ENCODE data around the gene NALCN. TPM values are rescaled to one million over a fixed set of nuclear protein-coding genes. Genes with fewer than 3 reads are reported as not detected.

NALCN gene
- total RNA-seq, 1 donor from 2014 or later = 2.3 TPM

DNA sequence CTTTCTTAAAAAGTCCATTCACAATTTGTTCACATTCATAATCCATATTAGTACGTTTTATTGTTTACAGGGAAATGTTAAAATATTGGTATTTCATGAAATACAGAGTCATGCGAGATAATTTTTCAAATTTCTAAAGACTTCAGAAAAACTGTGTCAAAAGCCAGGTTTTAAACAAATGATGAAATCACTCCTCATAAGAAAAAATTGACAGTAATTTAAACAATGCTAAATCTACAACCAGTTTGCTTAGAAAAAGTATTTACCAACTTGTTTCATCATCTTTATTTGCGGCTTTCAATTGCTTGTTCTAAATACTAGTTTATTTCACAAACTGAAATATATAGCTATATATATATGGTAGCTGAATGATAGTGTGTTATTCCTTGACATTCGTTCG is 1.2 kb upstream of the NALCN start:
- no peak for DNase-seq (ENCODE audit: low spot score)
- intact Hi-C loops (cut with DNase I) = no loop called here

DNA sequence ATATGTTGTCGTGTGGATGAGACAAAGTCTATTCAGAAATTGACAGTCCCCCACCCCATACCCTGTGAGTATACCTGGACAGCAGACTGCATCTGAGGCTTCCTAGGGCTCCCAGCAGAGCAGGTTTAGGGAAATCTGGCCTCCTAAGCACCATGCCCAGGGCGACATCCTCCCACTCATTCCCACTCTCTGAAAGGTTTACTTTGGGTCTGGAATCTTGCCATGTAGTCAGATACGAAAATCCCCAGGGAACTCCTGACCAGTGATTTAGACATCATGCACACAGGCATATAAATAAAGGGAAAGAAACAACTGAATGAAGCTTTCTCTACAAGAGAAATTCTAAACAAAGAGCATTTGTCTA is 717 bp upstream of the NALCN start:
- intact Hi-C loops (cut with DNase I) = no loop called here
- DNase-seq (ENCODE audit: low spot score) = no peak

GRCh38 chr13:101415358-101416174 is 742 bp downstream of the NALCN start:
- intact Hi-C loops (cut with DNase I) = no loop called here
- DNase-seq (ENCODE audit: low spot score) = no peak

GRCh38 chr13:101412076-101412475 is 4.2 kb downstream of the NALCN start:
- intact Hi-C loops (cut with DNase I) = no loop called here

GRCh38 chr13:101408992-101409656 is 7.2 kb downstream of the NALCN start:
- intact Hi-C loops (cut with DNase I) = no loop called here
- DNase-seq (ENCODE audit: low spot score) = no peak

More at GRCh38 chr13:101412076-101412475, 4.2 kb downstream of the NALCN start:
- no peak for DNase-seq (ENCODE audit: low spot score)

- intact Hi-C loops (cut with DNase I) = no loop called here
- no peak for DNase-seq (ENCODE audit: low spot score)
Measured at GRCh38 chr13:101408154-101408553, 8.2 kb downstream of the NALCN start.

DNA sequence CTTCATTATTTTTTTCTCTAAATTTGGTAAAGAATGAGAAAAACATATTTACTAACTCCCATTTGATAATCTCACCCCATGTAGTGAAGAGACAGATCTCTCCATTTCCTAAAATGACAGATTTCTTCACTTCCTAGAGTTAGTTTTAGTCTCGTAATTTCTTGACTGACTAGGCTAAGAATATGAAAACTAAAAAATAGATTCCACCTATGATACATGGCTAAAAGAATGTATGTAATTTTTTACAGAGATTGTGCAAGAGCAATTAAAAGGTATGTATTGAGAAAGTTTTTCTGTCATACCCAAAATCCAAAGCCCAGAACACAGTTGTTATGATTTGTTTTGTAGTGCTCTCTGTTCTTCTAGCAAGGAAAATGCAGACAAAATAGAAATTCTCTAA is 9.5 kb downstream of the NALCN start:
- intact Hi-C loops (cut with DNase I) = no loop called here
- DNase-seq (ENCODE audit: low spot score) = no peak

DNA sequence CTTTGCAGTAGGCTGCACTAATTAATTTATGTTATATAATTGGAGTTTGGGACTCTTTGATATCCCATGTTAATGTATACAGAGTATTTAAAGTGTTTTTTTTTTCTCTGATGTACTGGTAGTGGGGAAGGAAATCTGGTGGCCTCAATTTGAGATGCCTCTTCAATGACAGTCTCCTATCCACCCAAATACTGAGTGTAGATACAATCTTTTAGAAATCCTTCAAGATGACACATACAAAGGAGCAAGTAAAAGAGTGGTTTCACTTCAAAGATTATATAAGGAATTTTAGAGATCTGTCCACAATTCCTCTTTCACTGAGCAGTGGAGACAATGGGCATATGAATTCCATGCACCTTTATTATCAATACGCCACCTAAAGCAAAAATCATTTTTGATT is 15.1 kb downstream of the NALCN start:
- intact Hi-C loops (cut with DNase I) = no loop called here
- no peak for DNase-seq (ENCODE audit: low spot score)

DNA sequence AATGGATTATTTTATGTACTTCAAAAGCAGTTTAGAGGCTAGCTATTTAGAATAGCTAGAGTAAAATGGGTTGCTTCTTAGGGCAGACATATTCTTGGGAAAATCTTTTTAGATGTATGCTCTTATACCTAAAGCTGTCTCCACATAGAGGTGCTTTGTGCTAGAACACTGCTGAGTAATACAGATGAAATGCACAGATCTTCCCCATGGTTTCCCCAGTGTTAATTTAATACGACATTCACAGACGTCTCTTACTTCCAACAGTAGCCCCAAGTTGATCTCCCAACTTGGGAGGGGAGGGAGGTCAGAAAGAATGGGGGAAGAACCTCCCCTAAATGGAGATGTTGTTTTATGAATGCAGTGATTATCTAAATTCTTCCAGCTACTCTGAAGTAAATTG is 16.9 kb downstream of the NALCN start:
- intact Hi-C loops (cut with DNase I) = no loop called here
- DNase-seq (ENCODE audit: low spot score) = no peak

- DNase-seq (ENCODE audit: low spot score) = no peak
- intact Hi-C loops (cut with DNase I) = no loop called here
Measured at GRCh38 chr13:101398920-101399319, 17.4 kb downstream of the NALCN start.

DNA sequence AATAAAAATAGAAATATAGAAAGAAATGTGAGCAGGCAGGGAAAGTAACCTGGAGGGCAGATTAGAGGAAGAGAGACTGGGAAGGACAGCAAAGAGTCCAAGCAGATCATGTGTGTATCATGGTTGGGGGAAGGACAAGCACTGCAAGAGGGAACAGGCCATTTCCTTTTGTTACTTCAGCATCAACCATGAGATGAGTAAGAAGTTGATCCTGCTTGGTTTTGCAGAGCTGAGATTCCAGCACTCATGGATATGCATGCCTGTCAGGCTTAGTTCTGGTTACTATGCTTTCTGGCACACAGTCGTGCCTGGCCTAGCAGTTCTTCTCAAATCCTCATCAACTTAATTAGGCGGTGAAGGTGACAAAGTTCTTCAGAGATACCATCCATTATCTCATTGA is 18.1 kb downstream of the NALCN start:
- intact Hi-C loops (cut with DNase I) = no loop called here
- DNase-seq (ENCODE audit: low spot score) = no peak

- intact Hi-C loops (cut with DNase I) = no loop called here
- no peak for DNase-seq (ENCODE audit: low spot score)
Measured at GRCh38 chr13:101397742-101398141, 18.6 kb downstream of the NALCN start.

GRCh38 chr13:101394605-101395004 is 21.7 kb downstream of the NALCN start:
- DNase-seq (ENCODE audit: low spot score) = no peak
- intact Hi-C loops (cut with DNase I) = no loop called here

DNA sequence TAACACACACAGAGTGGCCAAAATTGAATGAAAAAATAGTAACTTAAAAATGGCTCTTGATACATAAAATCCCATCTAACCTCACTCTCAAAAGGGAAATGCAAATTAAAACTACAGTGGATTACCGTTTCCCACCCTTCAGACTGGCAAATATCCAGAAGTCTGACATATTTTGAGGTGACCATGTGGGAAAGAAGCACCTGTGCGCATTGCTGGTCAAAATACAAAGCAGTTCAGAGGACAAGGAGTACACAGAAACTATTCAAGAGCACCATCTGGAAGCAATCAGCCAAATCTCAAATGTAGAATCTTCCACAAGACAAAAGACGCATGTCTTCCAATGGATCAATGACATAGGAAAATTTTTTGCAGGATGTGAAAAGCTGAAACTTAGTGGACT is 23.2 kb downstream of the NALCN start:
- no peak for DNase-seq (ENCODE audit: low spot score)
- intact Hi-C loops (cut with DNase I) = no loop called here

DNA sequence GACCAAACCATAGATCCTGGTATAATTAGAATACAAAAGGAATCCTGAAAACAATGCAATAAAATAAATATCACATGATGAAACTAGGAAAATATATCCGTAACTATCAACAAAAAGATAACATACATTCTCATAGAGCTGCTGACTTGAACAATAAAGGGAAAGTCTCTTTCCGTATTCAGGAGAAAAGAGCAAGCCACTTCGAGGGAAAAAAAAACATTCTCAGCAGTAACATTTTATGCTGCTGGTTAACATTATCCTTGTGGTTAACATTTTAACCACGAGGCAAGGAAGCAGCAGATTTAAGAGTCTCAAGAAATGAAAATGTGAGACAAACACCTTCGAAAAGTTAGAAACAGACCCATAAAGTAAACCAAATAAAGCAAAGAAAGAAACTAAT is 25.8 kb downstream of the NALCN start:
- no peak for DNase-seq (ENCODE audit: low spot score)
- intact Hi-C loops (cut with DNase I) = no loop called here

DNA sequence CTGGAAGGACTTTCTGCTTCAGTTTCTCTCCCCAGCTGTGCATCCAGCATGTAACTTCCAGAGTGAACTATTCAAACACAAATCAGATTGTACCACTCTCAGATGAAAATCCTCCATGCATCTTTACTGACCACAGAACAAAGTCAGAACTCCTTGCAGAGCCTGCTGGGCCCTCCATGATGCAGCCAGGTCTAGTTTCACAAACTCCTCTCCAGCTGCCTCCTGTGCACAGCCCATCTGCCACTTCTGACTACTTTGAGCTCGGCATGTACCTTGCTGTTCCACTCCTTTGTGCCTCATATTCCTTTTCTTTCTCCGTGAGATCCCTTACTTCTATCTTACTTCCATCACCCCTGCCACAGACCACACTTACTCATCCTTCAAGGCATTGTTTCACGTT is 31.4 kb downstream of the NALCN start:
- DNase-seq (ENCODE audit: low spot score) = no peak

DNA sequence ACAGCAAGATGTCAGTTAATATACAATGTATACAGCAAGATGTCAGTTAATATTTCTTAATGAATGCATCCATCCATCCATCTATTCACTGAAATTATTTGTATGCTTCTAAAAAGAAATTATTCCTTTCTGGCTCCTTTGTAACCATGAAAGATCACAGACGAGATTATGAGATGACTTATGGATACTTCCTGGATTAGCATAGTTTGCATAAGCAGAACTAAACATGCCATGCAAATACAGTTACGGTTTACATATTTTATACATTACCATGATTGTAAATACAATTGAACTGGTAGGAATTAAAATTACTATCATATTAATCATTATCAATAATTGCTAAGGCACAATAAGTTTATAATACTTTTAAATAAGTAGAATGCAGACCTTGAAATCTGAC is 32.7 kb downstream of the NALCN start:
- intact Hi-C loops (cut with DNase I) = no loop called here
- no peak for DNase-seq (ENCODE audit: low spot score)

More for the DNA sequence above, 31.4 kb downstream of the NALCN start:
- intact Hi-C loops (cut with DNase I) = no loop called here

DNA sequence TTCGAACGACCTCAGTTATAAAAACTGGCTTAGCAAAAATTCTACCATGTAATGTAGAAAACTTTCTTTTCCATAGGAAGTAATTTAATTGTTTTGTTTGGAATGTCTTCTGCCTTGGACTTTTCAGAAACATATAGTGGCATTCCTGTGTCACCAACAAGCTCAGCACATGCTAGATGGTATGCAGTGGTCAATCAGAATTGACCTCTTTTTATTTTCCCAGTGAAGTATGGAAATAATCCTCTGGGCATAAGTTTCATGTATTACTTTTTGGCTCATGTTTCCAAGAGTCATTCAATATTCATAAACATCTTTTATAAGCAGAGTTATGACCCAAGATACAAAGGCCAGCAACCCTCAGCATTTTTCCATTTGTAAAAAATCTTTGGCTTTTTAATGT is 33.6 kb downstream of the NALCN start:
- intact Hi-C loops (cut with DNase I) = no loop called here
- DNase-seq (ENCODE audit: low spot score) = no peak

- intact Hi-C loops (cut with DNase I) = no loop called here
- no peak for DNase-seq (ENCODE audit: low spot score)
Measured at GRCh38 chr13:101382086-101382485, 34.2 kb downstream of the NALCN start.

DNA sequence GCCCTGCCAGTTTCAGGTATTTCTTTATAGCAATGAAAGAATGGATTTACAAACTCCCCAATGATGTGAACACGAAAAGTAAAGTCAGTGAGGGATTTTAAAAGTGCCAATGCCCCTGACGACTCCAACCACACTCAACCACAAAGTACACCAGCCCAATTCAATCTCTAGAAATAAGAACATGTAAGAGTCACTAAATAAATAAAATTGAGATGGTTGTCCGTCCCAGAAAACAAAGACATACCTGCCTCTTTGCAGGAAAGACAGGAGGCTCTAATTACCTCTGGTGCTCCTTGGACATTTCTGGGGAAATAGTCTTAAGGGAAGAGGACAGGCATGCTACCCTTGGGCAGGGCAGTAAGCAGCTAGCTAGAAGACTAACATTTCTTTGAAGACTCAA is 55.8 kb downstream of the NALCN start:
- DNase-seq (ENCODE audit: low spot score) = no peak
- intact Hi-C loops (cut with DNase I) = no loop called here

DNA sequence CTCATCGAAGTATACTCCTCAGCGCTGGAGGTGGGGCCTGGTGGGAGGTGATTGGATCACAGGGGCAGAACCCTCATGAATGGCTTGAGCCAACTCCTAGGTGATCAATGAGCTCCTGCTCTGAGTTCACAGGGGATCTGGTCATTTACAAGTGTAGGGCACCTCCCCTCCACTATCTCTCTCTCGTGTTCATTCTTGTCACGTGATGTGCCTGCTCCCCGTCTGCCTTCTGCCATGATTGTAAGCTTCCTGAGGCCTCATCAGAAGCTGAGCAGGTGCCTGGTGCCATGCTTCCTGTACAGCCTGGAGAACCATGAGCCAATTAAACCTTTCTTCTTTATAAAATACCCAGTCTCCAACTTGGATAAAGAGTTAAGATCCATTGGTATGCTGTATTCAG is 61.4 kb downstream of the NALCN start:
- no peak for DNase-seq (ENCODE audit: low spot score)
- intact Hi-C loops (cut with DNase I) = no loop called here

Data from cardiac septum (tissue), 1 donor.